K562 (cell line): Measurements from ENCODE around the gene CHCHD10. TPM values are rescaled to one million over a fixed set of nuclear protein-coding genes. Genes with fewer than 3 reads are reported as not detected.

Experiments
- CCNT2 ChIP-seq: IDR thresholded peaks from 2 replicates; pipeline ENCODE4 v1.6.1; 2011; ENCODE audit warnings: borderline replicate concordance, low read depth, mild to moderate bottlenecking, moderate library complexity, mixed read lengths, low read length; ENCODE audit not compliant: insufficient read length; ENCODE audit errors: extremely low read depth
- CTBP1 ChIP-seq: fragments of 450-650 bp; IDR thresholded peaks from 2 replicates; pipeline ENCODE4 v1.6.1; 2016; ENCODE audit warnings: borderline replicate concordance
- CUX1 ChIP-seq: fragments of 200-800 bp; sonication (Bioruptor generic); IDR thresholded peaks from 2 replicates; pipeline ENCODE4 v1.6.1; 2016; ENCODE audit warnings: missing genetic modification characterization, missing compliant biosample characterization
- ETV5 ChIP-seq: sonication (generic); formaldehyde crosslinking; IDR thresholded peaks from 2 replicates; pipeline ENCODE4 v1.4.0; 2020; ENCODE audit warnings: low read depth, mild to moderate bottlenecking, missing genetic modification reagents
- FOXK2 ChIP-seq, 2 experiments: fragments of 450-650 bp; IDR thresholded peaks in 1 of 2; conservative IDR thresholded peaks in 1 of 2; 2 replicates each; pipeline ENCODE4 v1.6.1; 2016; ENCODE audit warnings: low read depth in 2 of 2, mild to moderate bottlenecking in 1 of 2
- KDM5B ChIP-seq: fragments of 200-600 bp; sonication (generic); IDR thresholded peaks from 2 replicates; pipeline ENCODE4 v1.6.1; 2012; ENCODE audit warnings: low read depth, mild to moderate bottlenecking, moderate library complexity, low read length, control low read depth, inconsistent platforms; ENCODE audit not compliant: insufficient replicate concordance
- MAFF ChIP-seq: IDR thresholded peaks from 2 replicates; pipeline ENCODE4 v1.6.1; 2012; ENCODE audit warnings: low read length, improper control_type of control experiment
- MYBL2 ChIP-seq, 2 experiments: fragments of 450-650 bp in 1 of 2; sonication (generic) in 1 of 2; formaldehyde crosslinking in 1 of 2; IDR thresholded peaks; 2 replicates each; pipeline versions ENCODE4 v1.6.1 to v1.8.1; 2017 to 2022; ENCODE audit warnings: borderline replicate concordance in 1 of 2, inconsistent platforms in 1 of 2, low read depth in 1 of 2, mild to moderate bottlenecking in 1 of 2, missing genetic modification reagents in 1 of 2, moderate library complexity in 1 of 2
- PRPF4 ChIP-seq: fragments of 200-400 bp; formaldehyde crosslinking; IDR thresholded peaks from one replicate; pipeline ENCODE4 v1.6.1; 2017; ENCODE audit warnings: low read length, low read depth, mild to moderate bottlenecking; ENCODE audit not compliant: insufficient read depth, poor library complexity, severe bottlenecking
- TAF7 ChIP-seq: fragments of 450-650 bp; IDR thresholded peaks from 2 replicates; pipeline ENCODE4 v1.6.1; 2016; ENCODE audit warnings: missing genetic modification characterization, missing compliant biosample characterization
- ZNF174 ChIP-seq: fragments of 250-450 bp; sonication (Bioruptor Pico); IDR thresholded peaks from 2 replicates; pipeline ENCODE4 v1.4.0; 2020; ENCODE audit warnings: mild to moderate bottlenecking
- ZNF644 ChIP-seq: fragments of 200-800 bp; sonication (Bioruptor generic); IDR thresholded peaks from 2 replicates; pipeline ENCODE4 v1.6.1; 2016; ENCODE audit warnings: low read depth, missing genetic modification characterization, missing compliant biosample characterization
- polyA plus RNA-seq, 8 experiments: library from polyadenylated mRNA; depleted of rRNA in 4 of 8; stranded (reverse) in 5 of 8; unstranded in 3 of 8; fragments of >200 nt; fragmentation: Nextera tagmentation in 2 of 8; fragmentation: Illumina TruSeq in 1 of 8; extraction: Ambion mirVana in 2 of 8; extraction: Trizol in 1 of 8; gene quantifications; 2 replicates each; pipeline versions ENCODE4 v1.2.1 to v1.2.3, GENCODE V29; 2011 to 2014; ENCODE audit warnings: inconsistent platforms in 1 of 8, missing spikeins in 1 of 8
- total RNA-seq, 7 experiments: library from RNA; depleted of rRNA in 6 of 7; stranded (reverse); fragments of >200 nt in 6 of 7; fragmentation: Illumina TruSeq in 2 of 7; extraction: Trizol in 2 of 7; gene quantifications; 2 replicates each; pipeline versions ENCODE4 v1.2.1 to v1.2.3, GENCODE V29; 2011 to 2021; ENCODE audit warnings: low replicate concordance in 1 of 7
- TF ChIP-seq, protein P1 (sequence below): fragments of 250-450 bp; sonication (Bioruptor Pico); IDR thresholded peaks from 2 replicates; pipeline ENCODE4 v1.5.0; 2021; ENCODE audit warnings: mild to moderate bottlenecking, borderline replicate concordance
- TF ChIP-seq, protein P2 (sequence below), 2 experiments: fragments of 200-800 bp in 1 of 2; sonication (Bioruptor generic) in 1 of 2; sonication (generic) in 1 of 2; formaldehyde crosslinking in 1 of 2; IDR thresholded peaks in 1 of 2; conservative IDR thresholded peaks in 1 of 2; 2 replicates each; pipeline versions ENCODE4 v1.5.0 to v1.6.1; 2016 to 2020; ENCODE audit warnings: missing compliant biosample characterization in 1 of 2, missing genetic modification characterization in 1 of 2, missing genetic modification reagents in 1 of 2
- TF ChIP-seq, protein P3 (sequence below): fragments of 250-450 bp; sonication (Bioruptor Pico); IDR thresholded peaks from 2 replicates; pipeline ENCODE4 v1.9.0; 2021; ENCODE audit warnings: mild to moderate bottlenecking

CHCHD10 gene
- total and polyA plus RNA-seq, 9 of the 15 experiments (the other 6 are each of a cell fraction or from before 2014, with no cell fraction given), result 15.2 to 292 (median 102) TPM

DNA sequence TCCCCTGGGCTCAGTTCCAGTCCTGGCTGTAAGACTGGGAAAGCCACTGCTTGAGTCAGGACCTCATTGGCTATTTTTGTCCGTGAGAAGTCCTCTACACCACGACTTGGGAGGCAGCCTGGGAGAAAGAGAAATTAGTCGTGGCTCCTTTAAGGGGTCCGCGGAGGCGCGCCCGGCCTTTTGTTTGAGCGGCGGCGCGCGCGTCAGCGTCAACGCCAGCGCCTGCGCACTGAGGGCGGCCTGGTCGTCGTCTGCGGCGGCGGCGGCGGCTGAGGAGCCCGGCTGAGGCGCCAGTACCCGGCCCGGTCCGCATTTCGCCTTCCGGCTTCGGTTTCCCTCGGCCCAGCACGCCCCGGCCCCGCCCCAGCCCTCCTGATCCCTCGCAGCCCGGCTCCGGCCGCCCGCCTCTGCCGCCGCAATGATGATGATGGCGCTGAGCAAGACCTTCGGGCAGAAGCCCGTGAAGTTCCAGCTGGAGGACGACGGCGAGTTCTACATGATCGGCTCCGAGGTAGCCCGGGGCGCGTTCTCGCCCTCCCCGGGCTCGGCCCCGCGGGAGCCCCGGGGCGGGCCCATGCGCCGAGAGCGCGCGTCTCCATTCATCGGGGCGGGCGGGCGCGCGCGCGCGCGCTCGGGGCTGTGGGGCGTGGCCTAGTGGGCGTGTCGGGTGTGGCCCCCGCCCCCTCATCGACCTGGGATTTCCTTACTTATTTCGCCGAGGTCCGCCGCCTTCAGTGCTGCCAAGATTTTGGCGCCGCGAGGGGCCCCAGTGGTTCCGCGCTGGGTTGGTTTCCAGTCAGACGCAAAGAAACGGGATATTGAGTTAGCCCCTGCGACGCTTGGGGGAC lies 19.2 kb upstream of the CHCHD10 start, which contains the start of gene SMARCB1 (continued):
- TF ChIP-seq, protein P1, sequence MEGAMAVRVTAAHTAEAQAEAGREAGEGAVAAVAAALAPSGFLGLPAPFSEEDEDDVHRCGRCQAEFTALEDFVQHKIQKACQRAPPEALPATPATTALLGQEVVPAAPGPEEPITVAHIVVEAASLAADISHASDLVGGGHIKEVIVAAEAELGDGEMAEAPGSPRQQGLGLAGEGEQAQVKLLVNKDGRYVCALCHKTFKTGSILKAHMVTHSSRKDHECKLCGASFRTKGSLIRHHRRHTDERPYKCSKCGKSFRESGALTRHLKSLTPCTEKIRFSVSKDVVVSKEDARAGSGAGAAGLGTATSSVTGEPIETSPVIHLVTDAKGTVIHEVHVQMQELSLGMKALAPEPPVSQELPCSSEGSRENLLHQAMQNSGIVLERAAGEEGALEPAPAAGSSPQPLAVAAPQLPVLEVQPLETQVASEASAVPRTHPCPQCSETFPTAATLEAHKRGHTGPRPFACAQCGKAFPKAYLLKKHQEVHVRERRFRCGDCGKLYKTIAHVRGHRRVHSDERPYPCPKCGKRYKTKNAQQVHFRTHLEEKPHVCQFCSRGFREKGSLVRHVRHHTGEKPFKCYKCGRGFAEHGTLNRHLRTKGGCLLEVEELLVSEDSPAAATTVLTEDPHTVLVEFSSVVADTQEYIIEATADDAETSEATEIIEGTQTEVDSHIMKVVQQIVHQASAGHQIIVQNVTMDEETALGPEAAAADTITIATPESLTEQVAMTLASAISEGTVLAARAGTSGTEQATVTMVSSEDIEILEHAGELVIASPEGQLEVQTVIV (CRISPR knock-in tag), result no peak
- TF ChIP-seq MAFF, result no peak
- TF ChIP-seq ZNF644 (tag), result peak; percentile 86
- TF ChIP-seq MYBL2 (IDR thresholded peaks at IDR 0.05; ENCODE audit: low read depth), result no peak
- no peak for TF ChIP-seq MYBL2 (CRISPR knock-in tag; IDR thresholded peaks at IDR 0.05; ENCODE audit: borderline replicate concordance)
- TF ChIP-seq ETV5 (CRISPR knock-in tag), result peak; percentile 56; the same call in 1 of the 2 replicates
- TF ChIP-seq CCNT2, result peak; percentile 57
- no peak for TF ChIP-seq TAF7 (tag)
- no peak for TF ChIP-seq PRPF4
- TF ChIP-seq, protein P2, sequence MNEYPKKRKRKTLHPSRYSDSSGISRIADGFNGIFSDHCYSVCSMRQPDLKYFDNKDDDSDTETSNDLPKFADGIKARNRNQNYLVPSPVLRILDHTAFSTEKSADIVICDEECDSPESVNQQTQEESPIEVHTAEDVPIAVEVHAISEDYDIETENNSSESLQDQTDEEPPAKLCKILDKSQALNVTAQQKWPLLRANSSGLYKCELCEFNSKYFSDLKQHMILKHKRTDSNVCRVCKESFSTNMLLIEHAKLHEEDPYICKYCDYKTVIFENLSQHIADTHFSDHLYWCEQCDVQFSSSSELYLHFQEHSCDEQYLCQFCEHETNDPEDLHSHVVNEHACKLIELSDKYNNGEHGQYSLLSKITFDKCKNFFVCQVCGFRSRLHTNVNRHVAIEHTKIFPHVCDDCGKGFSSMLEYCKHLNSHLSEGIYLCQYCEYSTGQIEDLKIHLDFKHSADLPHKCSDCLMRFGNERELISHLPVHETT (CRISPR knock-in tag; conservative IDR thresholded peaks at IDR 0.05 in 1 of 2, IDR thresholded peaks at IDR 0.05 in 1 of 2), result peak in 1 of 2 experiments; percentile 80; a peak in 2 of 4 replicates
- TF ChIP-seq, protein P3, sequence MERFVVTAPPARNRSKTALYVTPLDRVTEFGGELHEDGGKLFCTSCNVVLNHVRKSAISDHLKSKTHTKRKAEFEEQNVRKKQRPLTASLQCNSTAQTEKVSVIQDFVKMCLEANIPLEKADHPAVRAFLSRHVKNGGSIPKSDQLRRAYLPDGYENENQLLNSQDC (CRISPR knock-in tag), result no peak
- TF ChIP-seq ZNF174, result no peak
- TF ChIP-seq KDM5B, result peak; percentile 78
- TF ChIP-seq FOXK2 (conservative IDR thresholded peaks at IDR 0.05 in 1 of 2, IDR thresholded peaks at IDR 0.05 in 1 of 2; ENCODE audit: low read depth in 2 of 2), result peak in 1 of 2 experiments; percentile 94; a peak in 2 of 4 replicates
- TF ChIP-seq CTBP1, result 0 out of 2 replicates have a peak, but pooled peaks have one; percentile 48
- peak; percentile 36; the same call in 1 of the 2 replicates for TF ChIP-seq CUX1 (CRISPR knock-in tag)
